Hematopoietic multipotent progenitor cell treated with erythropoietin and hydrocortisone succinate and interleukin-3 and kit ligand, for 15 days (in vitro differentiated cells): ENCODE measurements around the gene WDR48.

ENCODE experiments used
- DNase-seq: peaks from one replicate; pipeline ENCODE4 v3.0.0-alpha.2; 2015; ENCODE audit warnings: low spot score

The WDR48 gene

DNA sequence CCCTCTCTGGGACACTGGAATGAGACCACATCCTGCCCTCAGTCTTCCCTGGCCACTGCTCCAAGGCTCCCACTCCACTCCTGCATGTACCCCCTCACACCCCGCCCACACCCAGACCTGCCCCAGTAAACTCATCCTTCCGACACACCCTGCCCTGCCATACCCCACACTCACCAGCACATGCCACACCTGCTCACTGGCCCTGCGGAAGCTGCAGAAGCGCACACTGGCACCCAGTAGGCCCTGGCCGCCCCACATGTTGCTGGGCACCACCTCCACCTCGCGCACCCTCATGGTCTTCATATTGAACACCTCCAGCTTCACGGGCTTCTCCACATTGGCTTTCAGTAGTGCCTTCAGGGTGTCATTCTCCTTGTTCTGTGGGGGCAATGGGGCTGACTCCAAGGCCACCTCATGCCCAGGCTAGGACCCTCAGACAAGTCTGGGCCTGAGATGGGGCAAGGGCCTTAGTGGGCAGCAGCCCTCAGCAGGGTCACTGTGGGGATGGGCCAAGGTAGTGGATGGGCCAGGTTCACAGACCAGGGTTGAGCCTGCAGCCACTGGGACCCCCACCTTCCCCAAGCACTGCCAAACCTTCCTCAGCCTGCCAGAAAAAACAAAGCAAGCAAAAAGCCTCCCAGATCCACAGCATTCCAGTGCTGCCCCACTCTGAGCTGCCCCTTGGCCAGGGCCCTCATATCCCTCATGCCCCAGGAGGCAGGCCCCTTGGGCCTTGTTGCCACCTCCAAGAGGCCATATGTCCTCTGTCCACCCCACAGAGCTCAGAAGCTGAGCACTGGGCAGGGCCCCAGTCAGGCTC lies 50.9 kb downstream of the WDR48 start:
- no peak for DNase-seq

DNA sequence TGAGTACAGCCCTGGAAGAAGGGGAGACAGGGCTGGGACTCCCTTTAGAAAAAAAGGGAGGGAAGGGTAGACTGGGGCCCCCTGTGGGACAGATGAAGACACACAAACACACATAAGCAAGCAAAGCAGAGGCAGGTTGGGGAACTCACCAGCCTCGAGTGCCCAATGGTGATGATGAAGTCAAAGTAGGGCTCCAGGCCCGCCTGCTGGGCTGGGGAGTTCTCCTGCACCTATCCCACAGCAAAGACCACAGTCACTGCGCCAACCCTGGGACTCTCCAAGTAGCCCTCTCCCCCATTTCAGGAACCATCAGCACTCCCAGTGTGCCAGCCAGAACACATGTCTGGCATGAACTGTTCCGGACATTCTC lies 51.5 kb downstream of the WDR48 start:
- DNase-seq = no peak

- DNase-seq = no peak
Observed at GRCh38 chr3:39103791-39104552, 52.2 kb downstream of the WDR48 start.

DNA sequence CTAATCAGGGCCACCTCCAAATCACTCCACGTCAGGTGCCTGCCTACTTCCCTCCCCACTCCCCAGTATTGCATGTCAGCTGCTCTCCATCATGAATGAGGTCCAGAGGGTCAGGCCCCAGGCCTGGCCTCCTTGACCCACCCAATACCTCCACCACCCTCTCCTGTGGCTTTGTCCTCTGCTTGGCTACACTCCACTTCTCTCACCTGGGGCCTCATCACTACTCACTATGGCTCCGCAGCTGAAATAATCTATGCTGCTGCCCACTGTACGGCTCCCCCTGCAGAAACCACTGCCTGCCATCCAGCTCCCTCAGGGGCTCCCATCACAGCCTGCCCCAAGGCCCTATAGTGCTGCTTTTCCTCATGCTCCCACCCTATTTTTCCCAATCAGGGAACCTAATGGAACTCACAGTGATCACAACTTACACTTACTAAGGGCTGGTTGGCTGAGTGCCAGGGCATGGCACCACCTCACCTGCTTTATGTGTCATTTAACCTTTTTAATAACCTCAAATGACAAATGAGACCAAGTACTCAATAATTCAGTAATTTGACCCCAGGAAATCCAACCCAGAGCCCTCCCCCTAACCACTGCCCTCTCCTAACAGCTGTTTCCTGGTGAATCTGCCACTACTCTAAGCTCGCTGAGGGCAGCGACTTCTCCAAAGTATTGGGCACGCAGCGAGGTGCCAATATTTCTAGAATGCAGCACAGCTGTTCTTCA lies 53.3 kb downstream of the WDR48 start:
- DNase-seq = peak; percentile 17

DNA sequence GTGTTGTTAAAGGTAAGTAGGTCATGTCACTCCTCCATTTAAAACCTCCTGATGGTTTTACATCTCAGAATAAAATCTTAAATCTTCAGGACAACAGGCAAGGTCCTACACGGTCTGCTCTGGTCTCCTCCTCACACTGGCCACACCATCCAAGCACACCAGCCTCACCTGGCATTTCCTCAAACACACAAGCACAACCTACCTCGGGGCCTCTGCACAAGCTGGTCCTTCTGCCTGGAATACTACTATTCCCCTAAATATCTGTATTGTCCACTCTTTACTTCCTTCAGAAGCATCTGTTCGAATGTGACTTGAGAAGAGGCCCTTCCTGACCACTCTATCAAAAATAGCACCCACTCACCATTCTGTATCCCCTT lies 53.9 kb downstream of the WDR48 start:
- no peak for DNase-seq

GRCh38 chr3:39106281-39106811 lies 54.5 kb downstream of the WDR48 start:
- no peak for DNase-seq

GRCh38 chr3:39106851-39107387 lies 55.1 kb downstream of the WDR48 start:
- peak; percentile 18 for DNase-seq

GRCh38 chr3:39107388-39108199 lies 55.8 kb downstream of the WDR48 start, which contains the start of the genes GORASP1 and TTC21A:
TSS of gene GORASP1 (minus strand) at chr3:39107627. CDS start at chr3:39107541, 86 bp downstream.
TSS of gene TTC21A (plus strand) at chr3:39107680. CDS start at chr3:39107838, 158 bp downstream.
- peak; percentile 82 for DNase-seq

DNA sequence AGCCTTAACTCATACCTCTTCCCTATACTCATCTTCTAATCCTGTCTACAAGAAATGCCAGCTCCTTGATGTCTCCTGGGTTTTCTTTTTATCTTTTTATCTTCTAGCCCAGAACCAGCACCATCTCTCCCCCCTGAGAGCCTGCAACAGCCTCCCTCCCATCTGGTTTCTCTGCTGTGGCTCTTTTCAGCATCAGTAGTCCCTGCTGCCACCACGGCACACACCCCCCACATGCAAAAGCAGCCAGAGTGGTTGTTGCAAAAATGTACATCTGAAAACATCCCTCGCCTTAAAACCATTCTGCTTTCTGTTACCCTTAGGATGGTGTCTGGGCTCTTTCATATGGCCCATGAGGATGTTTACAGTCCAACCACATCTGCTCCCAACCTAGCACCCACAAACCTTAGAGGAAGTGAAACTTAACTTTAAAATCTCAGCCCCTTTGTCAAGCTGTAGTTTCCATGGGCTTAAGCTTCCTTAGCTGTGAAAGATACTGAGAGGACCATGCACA lies 56.4 kb downstream of the WDR48 start:
- no peak for DNase-seq

DNA sequence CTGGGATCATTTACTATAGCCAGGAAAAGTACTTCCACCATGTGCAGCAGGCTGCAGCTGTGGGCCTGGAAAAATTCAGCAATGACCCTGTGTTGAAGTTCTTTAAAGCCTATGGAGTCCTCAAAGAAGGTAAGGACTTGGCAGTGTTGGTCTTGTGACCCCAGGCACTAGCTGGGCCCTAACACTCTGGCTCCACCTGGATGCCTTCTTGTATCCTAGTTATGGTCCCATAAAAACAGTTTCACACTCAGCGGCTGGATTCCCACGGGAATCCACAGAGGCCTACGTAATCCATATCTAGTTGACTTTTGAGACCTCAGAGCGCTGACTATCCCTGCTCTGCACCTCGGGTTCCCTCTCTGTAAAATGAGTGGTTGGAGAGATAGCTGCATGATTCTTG lies 57.3 kb downstream of the WDR48 start:
- DNase-seq = no peak

DNA sequence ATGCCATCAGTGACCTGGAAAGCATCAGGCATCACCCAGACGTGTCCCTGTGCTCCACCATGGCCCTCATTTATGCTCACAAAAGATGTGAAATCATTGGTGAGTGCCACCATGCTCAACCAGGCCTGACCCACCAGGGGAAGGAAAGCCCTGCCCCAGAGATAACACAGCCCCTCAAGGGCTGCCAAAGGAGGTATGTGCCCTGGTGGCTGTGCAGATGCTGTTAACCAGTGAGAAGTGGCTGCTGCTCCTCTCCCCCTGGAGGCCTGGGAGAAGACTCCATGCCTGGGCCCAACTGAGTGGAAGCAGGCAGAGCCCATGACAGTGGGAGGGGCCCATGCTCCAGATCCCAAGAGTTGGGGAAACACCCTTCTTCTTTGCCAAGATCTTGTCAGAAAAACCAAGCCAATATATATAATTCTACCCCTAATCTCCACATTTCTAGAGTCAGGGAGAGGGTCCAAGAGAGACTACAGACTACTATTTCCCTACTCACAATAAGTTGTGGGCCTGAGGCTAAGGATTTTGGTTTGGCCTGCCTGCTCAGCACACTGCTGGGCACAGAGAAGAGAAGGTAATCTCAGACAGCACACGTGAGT lies 58.3 kb downstream of the WDR48 start:
- DNase-seq = no peak

- DNase-seq = no peak
Observed at GRCh38 chr3:39112113-39112512, 60.3 kb downstream of the WDR48 start.

DNA sequence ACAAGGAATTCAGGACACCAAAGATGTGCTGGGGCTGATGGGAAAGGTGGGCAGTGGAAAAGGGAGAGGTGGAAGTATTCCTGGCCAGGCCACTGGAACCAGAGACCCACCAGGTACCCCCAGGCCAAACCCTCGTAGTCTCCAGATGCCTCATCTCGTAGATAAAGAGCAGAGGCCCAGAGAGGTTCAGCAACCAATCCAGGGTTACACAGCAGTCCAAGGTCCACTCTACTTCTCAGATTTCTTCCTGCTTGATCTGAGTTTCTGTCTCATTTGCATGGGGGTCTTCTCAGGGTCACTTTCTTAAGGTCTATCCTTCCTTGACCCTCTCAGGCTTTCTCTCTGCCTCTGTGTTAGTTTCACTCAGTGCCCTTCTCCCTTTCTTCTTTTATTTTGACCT lies 60.7 kb downstream of the WDR48 start:
- no peak for DNase-seq

GRCh38 chr3:39113291-39113690 lies 61.5 kb downstream of the WDR48 start:
- no peak for DNase-seq

GRCh38 chr3:39114456-39114855 lies 62.6 kb downstream of the WDR48 start:
- no peak for DNase-seq

- no peak for DNase-seq
Observed at GRCh38 chr3:39115870-39116269, 64.1 kb downstream of the WDR48 start.

GRCh38 chr3:39118079-39118478 lies 66.3 kb downstream of the WDR48 start:
- no peak for DNase-seq

DNA sequence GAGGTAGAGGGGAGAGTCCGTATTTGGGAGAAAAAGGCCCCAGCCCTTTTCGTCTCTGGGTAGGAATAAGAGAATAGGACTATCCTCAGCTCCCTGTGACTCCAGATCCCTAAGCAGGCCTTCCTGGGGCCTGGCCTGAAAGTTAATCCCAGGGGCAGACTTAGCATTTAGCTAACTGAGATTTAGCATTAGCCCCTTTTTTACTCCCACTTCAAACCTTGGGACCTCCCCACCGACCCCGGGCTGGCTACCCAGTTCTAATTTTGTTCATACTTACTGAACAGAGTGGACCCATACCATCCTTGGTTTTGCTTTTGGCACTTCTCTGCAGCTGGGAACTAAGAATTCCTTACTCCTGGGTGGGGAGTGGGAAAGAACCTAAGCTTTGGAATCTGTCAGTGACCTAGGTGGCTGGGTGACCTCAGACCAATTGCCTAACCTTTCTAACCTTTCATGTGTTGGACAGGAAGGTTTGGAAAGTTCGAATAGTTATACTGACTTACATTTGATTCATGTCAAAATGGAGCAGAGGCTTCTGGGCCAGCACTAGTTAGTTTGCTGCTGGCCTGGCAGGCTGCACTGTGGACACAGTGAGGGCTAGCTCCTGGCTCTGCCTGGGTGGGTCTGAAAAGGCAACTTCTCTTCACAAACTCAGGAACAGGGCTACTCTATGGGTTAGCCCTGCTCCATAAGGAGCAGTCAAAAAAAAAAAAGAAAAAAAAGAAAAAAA lies 67.3 kb downstream of the WDR48 start:
- no peak for DNase-seq

DNA sequence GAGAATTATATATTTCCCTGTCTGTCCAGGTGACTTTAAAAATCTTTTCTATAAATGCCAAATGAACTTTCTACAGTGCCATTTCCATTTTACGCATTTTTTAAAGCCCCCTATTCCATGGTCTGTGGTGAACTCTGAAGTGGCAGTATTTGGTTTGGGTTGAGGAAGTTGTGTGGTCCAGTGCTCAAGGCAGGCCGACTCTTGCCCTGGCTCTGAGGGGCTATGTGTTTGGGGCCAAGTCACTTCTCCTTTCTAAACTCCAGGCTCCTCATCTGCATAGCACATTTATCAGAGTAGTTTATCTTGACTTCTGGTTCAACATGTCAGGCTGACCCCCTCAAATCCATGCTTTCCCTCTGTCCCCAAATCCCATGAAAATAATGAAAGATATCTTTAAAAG lies 69.8 kb downstream of the WDR48 start:
- no peak for DNase-seq

GRCh38 chr3:39122813-39123212 lies 71.0 kb downstream of the WDR48 start:
- DNase-seq = no peak
